GM23338 (cell line): Measurements from ENCODE around the gene BMX. TPM values are rescaled to one million over a fixed set of nuclear protein-coding genes. Genes with fewer than 3 reads are reported as not detected.

Experiments used
- ATAC-seq: fragments of 200-7000 bp; cut with Tn5 transposase; 3 replicates; pipeline ENCODE4 v1.9.1; 2020
- DNase-seq: peaks from one replicate; pipeline ENCODE4 v3.0.0-alpha.2; 2015; ENCODE audit warnings: low spot score
- H2AFZ ChIP-seq: fragments of 200-600 bp; sonication (generic); 2 replicates; pipeline ENCODE4 v1.8.0; 2016; ENCODE audit warnings: antibody characterized with exemption, mild to moderate bottlenecking, moderate library complexity
- H3F3A ChIP-seq: fragments of 200-600 bp; sonication (generic); replicated peaks from 2 replicates; pipeline ENCODE4 v1.8.0; 2017; ENCODE audit warnings: antibody characterized with exemption, mixed run types, low read depth
- H3K27ac ChIP-seq: fragments of 200-600 bp; sonication (generic); 2 replicates; pipeline ENCODE4 v1.6.1; 2016; ENCODE audit warnings: low read depth
- H3K27me3 ChIP-seq: fragments of 200-600 bp; sonication (generic); 2 replicates; pipeline ENCODE4 v1.8.0; 2016; ENCODE audit warnings: mild to moderate bottlenecking, mixed run types, moderate library complexity; ENCODE audit not compliant: insufficient read depth
- H3K36me3 ChIP-seq: fragments of 200-600 bp; sonication (generic); 2 replicates; pipeline ENCODE4 v1.8.0; 2016; ENCODE audit warnings: mild to moderate bottlenecking; ENCODE audit not compliant: insufficient read depth
- H3K4me1 ChIP-seq: fragments of 200-600 bp; sonication (generic); 2 replicates; pipeline ENCODE4 v1.8.0; 2016; ENCODE audit warnings: mild to moderate bottlenecking, moderate library complexity; ENCODE audit not compliant: insufficient read depth
- H3K4me2 ChIP-seq: fragments of 200-600 bp; sonication (generic); 2 replicates; pipeline ENCODE4 v1.7.1; 2017; ENCODE audit warnings: mixed run types
- H3K4me3 ChIP-seq: fragments of 200-600 bp; sonication (generic); 2 replicates; pipeline ENCODE4 v1.6.1; 2016; ENCODE audit warnings: mixed run types
- H3K79me2 ChIP-seq: fragments of 200-600 bp; sonication (generic); replicated peaks from 2 replicates; pipeline ENCODE4 v1.8.0; 2017; ENCODE audit warnings: mild to moderate bottlenecking; ENCODE audit not compliant: insufficient read depth
- H3K9me2 ChIP-seq: fragments of 200-600 bp; sonication (generic); 2 replicates; pipeline ENCODE4 v1.8.0; 2017; ENCODE audit not compliant: insufficient read depth
- H4K20me1 ChIP-seq: fragments of 200-600 bp; sonication (generic); replicated peaks from 2 replicates; pipeline ENCODE4 v1.8.0; 2017; ENCODE audit warnings: mild to moderate bottlenecking; ENCODE audit not compliant: insufficient read depth
- H3K27ac Mint-ChIP-seq: 2 replicates; pipeline ENCODE4 v1.8.0; 2020; ENCODE audit warnings: inconsistent platforms, mild to moderate bottlenecking, moderate library complexity, mixed read lengths
- H3K27me3 Mint-ChIP-seq: 3 replicates; pipeline ENCODE4 v1.8.0; 2022; ENCODE audit warnings: low read depth, mild to moderate bottlenecking, moderate library complexity, mixed read lengths, inconsistent platforms; ENCODE audit not compliant: insufficient read depth, poor library complexity
- H3K36me3 Mint-ChIP-seq: 3 replicates; pipeline ENCODE4 v1.8.0; 2021; ENCODE audit warnings: low read depth, mild to moderate bottlenecking, inconsistent platforms, moderate library complexity, mixed read lengths
- H3K4me1 Mint-ChIP-seq: 3 replicates; pipeline ENCODE4 v1.8.0; 2020; ENCODE audit warnings: mild to moderate bottlenecking, inconsistent platforms, mixed read lengths
- H3K4me3 Mint-ChIP-seq: 3 replicates; pipeline ENCODE4 v1.8.0; 2021; ENCODE audit warnings: moderate library complexity, mild to moderate bottlenecking, inconsistent platforms, mixed read lengths
- H3K9me3 Mint-ChIP-seq: 3 replicates; pipeline ENCODE4 v1.8.0; 2020; ENCODE audit warnings: moderate library complexity, mild to moderate bottlenecking, inconsistent platforms, mixed read lengths
- CREB1 ChIP-seq: fragments of 250-450 bp; sonication (Bioruptor Pico); IDR thresholded peaks from 2 replicates; pipeline ENCODE4 v1.5.0; 2020; ENCODE audit warnings: low read depth, mild to moderate bottlenecking, moderate library complexity
- NANOG ChIP-seq: IDR thresholded peaks from 2 replicates; pipeline ENCODE4 v1.6.1; 2016; ENCODE audit warnings: antibody characterized with exemption, borderline replicate concordance
- POLR2AphosphoS5 ChIP-seq: IDR thresholded peaks from 2 replicates; pipeline ENCODE4 v1.6.1; 2016; ENCODE audit warnings: antibody characterized with exemption, low read depth
- STAT1 ChIP-seq: IDR thresholded peaks from one replicate; pipeline ENCODE4 v1.6.1; 2016; ENCODE audit warnings: antibody characterized with exemption; ENCODE audit not compliant: unreplicated experiment
- ZNF114 ChIP-seq: fragments of 250-450 bp; sonication (Bioruptor Pico); IDR thresholded peaks from 2 replicates; pipeline ENCODE4 v1.5.0; 2020; ENCODE audit warnings: mild to moderate bottlenecking, moderate library complexity
- polyA plus RNA-seq: library from polyadenylated mRNA; unstranded; fragments of >200 nt; fragmentation: Nextera tagmentation; extraction: Ambion mirVana; gene quantifications from 2 replicates; pipeline ENCODE4 v1.2.1, GENCODE V29; 2016
- total RNA-seq: library from RNA; depleted of rRNA; stranded (reverse); fragments of >200 nt; shearing (Covaris generic); gene quantifications from 2 replicates; pipeline ENCODE4 v1.2.3, GENCODE V29; 2014
- TF ChIP-seq, protein P1 (sequence below), 2 experiments: fragments of 200-600 bp in 1 of 2; sonication (generic) in 1 of 2; conservative IDR thresholded peaks; 2 replicates each; pipeline versions ENCODE4 v1.5.1 to v1.6.1; 2016 to 2017; ENCODE audit warnings: antibody characterized with exemption in 2 of 2, low read depth in 2 of 2, mild to moderate bottlenecking in 2 of 2, moderate library complexity in 1 of 2
- TF ChIP-seq, protein P2 (sequence below): IDR thresholded peaks from one replicate; pipeline ENCODE4 v1.6.1; 2018; ENCODE audit warnings: antibody characterized with exemption; ENCODE audit not compliant: unreplicated experiment
- TF ChIP-seq, protein P3 (sequence below): fragments of 250-450 bp; sonication (Bioruptor Pico); IDR thresholded peaks from 2 replicates; pipeline ENCODE4 v1.5.0; 2020; ENCODE audit warnings: mild to moderate bottlenecking, moderate library complexity

BMX gene
- total and polyA plus RNA-seq, 2 experiments from 2014 or later, result not detected

DNA sequence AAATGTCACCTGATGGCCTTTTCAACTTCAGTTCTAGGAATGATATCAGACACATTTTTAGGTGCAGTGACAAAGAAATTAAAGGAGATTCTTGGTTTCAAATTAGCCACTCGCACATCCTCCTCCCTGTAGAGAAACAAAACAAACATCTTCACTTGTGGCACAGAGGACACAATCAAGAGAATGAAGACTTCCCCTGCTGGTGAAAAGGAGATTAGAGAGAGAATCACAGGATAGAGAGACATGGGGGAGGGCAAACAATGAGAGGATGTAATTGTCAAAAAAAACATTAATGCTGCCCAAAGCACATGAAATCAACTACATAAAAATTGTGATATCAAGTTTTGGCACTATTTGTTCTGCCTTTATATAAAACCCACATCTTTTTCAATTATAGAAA is 65.6 kb downstream of the BMX start:
- Histone ChIP-seq H3K27ac (no peak overlapping the region), H4K20me1 (no peaks in the 10 kb centered on the region), H3K36me3 (no peaks in the 10 kb centered on the region), H3K4me1 (0 out of 2 replicates have a peak, but pooled peaks cover 3% of the 10 kb centered on the region), H3K4me3 (no peak overlapping the region), H3K4me2 (no peak overlapping the region), H3K79me2 (no peaks in the 10 kb centered on the region), H2AFZ (no peak overlapping the region), H3F3A (no peaks in the 10 kb centered on the region), H3K27me3 (no peaks in the 10 kb centered on the region), H3K9me2 (no peaks in the 10 kb centered on the region)
- no peak for TF ChIP-seq STAT1
- TF ChIP-seq, protein P1, sequence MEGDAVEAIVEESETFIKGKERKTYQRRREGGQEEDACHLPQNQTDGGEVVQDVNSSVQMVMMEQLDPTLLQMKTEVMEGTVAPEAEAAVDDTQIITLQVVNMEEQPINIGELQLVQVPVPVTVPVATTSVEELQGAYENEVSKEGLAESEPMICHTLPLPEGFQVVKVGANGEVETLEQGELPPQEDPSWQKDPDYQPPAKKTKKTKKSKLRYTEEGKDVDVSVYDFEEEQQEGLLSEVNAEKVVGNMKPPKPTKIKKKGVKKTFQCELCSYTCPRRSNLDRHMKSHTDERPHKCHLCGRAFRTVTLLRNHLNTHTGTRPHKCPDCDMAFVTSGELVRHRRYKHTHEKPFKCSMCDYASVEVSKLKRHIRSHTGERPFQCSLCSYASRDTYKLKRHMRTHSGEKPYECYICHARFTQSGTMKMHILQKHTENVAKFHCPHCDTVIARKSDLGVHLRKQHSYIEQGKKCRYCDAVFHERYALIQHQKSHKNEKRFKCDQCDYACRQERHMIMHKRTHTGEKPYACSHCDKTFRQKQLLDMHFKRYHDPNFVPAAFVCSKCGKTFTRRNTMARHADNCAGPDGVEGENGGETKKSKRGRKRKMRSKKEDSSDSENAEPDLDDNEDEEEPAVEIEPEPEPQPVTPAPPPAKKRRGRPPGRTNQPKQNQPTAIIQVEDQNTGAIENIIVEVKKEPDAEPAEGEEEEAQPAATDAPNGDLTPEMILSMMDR (conservative IDR thresholded peaks at IDR 0.05; ENCODE audit: low read depth in 2 of 2), result peak; percentile 17 to 33; a peak in 2 of 4 replicates
- DNase-seq (peak; percentile 26), ATAC-seq (peak; percentile 56)
- H3K27me3 Mint-ChIP-seq, result peaks cover 4% of the 10 kb centered on the region
- H3K36me3 Mint-ChIP-seq, result no peaks in the 10 kb centered on the region
- no peaks in the 10 kb centered on the region for H3K9me3 Mint-ChIP-seq
- peaks cover 32% of the 10 kb centered on the region for H3K4me1 Mint-ChIP-seq
- H3K4me3 Mint-ChIP-seq, result no peak overlapping the region
- H3K27ac Mint-ChIP-seq, result no peak overlapping the region

DNA sequence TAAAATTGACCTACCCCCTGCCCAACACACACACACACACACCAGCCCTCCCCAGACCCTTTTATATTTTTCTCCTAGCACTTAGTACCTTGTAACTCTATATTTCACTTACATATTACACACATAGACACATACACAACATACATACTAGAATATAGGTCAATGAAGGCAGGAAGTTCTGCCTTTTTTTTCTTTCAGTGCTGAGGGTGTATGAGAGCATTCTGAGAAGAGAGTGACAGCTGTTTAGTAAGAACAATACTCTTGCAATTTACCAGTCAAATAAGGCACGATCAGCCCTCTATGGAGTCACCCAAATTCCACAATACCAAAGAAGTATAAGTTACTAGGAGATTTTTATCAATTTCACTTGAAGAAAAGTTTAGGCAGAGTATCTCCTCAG is 66.7 kb downstream of the BMX start:
- Mint-ChIP-seq H3K27me3 (peaks cover 4% of the 10 kb centered on the region), H3K4me1 (peaks cover 32% of the 10 kb centered on the region), H3K27ac (no peak overlapping the region), H3K36me3 (no peaks in the 10 kb centered on the region), H3K4me3 (no peak overlapping the region), H3K9me3 (no peaks in the 10 kb centered on the region)
- no peak for ATAC-seq
- no peaks in the 10 kb centered on the region for H3K36me3 ChIP-seq
- H3K4me2 ChIP-seq, result no peak overlapping the region
- no peak overlapping the region for H3K4me3 ChIP-seq
- H3K79me2 ChIP-seq, result no peaks in the 10 kb centered on the region
- H4K20me1 ChIP-seq, result no peaks in the 10 kb centered on the region
- H3F3A ChIP-seq, result no peaks in the 10 kb centered on the region
- no peaks in the 10 kb centered on the region for H3K9me2 ChIP-seq
- TF ChIP-seq NANOG (no peak), CREB1 (CRISPR knock-in tag) (no peak), ZNF114 (CRISPR knock-in tag) (no peak), POLR2AphosphoS5 (no peak)
- TF ChIP-seq, protein P1 (conservative IDR thresholded peaks at IDR 0.05; ENCODE audit: low read depth in 2 of 2), result no peak
- TF ChIP-seq, protein P2, sequence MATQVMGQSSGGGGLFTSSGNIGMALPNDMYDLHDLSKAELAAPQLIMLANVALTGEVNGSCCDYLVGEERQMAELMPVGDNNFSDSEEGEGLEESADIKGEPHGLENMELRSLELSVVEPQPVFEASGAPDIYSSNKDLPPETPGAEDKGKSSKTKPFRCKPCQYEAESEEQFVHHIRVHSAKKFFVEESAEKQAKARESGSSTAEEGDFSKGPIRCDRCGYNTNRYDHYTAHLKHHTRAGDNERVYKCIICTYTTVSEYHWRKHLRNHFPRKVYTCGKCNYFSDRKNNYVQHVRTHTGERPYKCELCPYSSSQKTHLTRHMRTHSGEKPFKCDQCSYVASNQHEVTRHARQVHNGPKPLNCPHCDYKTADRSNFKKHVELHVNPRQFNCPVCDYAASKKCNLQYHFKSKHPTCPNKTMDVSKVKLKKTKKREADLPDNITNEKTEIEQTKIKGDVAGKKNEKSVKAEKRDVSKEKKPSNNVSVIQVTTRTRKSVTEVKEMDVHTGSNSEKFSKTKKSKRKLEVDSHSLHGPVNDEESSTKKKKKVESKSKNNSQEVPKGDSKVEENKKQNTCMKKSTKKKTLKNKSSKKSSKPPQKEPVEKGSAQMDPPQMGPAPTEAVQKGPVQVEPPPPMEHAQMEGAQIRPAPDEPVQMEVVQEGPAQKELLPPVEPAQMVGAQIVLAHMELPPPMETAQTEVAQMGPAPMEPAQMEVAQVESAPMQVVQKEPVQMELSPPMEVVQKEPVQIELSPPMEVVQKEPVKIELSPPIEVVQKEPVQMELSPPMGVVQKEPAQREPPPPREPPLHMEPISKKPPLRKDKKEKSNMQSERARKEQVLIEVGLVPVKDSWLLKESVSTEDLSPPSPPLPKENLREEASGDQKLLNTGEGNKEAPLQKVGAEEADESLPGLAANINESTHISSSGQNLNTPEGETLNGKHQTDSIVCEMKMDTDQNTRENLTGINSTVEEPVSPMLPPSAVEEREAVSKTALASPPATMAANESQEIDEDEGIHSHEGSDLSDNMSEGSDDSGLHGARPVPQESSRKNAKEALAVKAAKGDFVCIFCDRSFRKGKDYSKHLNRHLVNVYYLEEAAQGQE, result no peak
- TF ChIP-seq, protein P3, sequence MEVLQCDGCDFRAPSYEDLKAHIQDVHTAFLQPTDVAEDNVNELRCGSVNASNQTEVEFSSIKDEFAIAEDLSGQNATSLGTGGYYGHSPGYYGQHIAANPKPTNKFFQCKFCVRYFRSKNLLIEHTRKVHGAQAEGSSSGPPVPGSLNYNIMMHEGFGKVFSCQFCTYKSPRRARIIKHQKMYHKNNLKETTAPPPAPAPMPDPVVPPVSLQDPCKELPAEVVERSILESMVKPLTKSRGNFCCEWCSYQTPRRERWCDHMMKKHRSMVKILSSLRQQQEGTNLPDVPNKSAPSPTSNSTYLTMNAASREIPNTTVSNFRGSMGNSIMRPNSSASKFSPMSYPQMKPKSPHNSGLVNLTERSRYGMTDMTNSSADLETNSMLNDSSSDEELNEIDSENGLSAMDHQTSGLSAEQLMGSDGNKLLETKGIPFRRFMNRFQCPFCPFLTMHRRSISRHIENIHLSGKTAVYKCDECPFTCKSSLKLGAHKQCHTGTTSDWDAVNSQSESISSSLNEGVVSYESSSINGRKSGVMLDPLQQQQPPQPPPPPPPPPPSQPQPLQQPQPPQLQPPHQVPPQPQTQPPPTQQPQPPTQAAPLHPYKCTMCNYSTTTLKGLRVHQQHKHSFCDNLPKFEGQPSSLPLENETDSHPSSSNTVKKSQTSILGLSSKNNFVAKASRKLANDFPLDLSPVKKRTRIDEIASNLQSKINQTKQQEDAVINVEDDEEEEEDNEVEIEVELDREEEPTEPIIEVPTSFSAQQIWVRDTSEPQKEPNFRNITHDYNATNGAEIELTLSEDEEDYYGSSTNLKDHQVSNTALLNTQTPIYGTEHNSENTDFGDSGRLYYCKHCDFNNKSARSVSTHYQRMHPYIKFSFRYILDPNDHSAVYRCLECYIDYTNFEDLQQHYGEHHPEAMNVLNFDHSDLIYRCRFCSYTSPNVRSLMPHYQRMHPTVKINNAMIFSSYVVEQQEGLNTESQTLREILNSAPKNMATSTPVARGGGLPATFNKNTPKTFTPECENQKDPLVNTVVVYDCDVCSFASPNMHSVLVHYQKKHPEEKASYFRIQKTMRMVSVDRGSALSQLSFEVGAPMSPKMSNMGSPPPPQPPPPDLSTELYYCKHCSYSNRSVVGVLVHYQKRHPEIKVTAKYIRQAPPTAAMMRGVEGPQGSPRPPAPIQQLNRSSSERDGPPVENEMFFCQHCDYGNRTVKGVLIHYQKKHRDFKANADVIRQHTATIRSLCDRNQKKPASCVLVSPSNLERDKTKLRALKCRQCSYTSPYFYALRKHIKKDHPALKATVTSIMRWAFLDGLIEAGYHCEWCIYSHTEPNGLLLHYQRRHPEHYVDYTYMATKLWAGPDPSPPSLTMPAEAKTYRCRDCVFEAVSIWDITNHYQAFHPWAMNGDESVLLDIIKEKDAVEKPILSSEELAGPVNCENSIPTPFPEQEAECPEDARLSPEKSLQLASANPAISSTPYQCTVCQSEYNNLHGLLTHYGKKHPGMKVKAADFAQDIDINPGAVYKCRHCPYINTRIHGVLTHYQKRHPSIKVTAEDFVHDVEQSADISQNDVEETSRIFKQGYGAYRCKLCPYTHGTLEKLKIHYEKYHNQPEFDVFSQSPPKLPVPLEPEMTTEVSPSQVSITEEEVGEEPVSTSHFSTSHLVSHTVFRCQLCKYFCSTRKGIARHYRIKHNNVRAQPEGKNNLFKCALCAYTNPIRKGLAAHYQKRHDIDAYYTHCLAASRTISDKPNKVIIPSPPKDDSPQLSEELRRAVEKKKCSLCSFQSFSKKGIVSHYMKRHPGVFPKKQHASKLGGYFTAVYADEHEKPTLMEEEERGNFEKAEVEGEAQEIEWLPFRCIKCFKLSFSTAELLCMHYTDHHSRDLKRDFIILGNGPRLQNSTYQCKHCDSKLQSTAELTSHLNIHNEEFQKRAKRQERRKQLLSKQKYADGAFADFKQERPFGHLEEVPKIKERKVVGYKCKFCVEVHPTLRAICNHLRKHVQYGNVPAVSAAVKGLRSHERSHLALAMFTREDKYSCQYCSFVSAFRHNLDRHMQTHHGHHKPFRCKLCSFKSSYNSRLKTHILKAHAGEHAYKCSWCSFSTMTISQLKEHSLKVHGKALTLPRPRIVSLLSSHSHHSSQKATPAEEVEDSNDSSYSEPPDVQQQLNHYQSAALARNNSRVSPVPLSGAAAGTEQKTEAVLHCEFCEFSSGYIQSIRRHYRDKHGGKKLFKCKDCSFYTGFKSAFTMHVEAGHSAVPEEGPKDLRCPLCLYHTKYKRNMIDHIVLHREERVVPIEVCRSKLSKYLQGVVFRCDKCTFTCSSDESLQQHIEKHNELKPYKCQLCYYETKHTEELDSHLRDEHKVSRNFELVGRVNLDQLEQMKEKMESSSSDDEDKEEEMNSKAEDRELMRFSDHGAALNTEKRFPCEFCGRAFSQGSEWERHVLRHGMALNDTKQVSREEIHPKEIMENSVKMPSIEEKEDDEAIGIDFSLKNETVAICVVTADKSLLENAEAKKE (CRISPR knock-in tag), result no peak
- H3K27ac ChIP-seq, result no peak overlapping the region
- no peak for DNase-seq
- H2AFZ ChIP-seq, result no peak overlapping the region
- H3K4me1 ChIP-seq, result 0 out of 2 replicates have a peak, but pooled peaks cover 3% of the 10 kb centered on the region
- no peaks in the 10 kb centered on the region for H3K27me3 ChIP-seq
